GM21737 (cell line): Measurements from ENCODE around the gene YPEL4.

Source experiments
- ATAC-seq: cut with Tn5 transposase; IDR thresholded peaks from one replicate; pipeline ENCODE4 v1.9.1; 2021; ENCODE audit warnings: mild to moderate bottlenecking, moderate library complexity; ENCODE audit not compliant: unreplicated experiment

YPEL4 gene

GRCh38 chr11:57596266-57596885 is 53.3 kb downstream of the YPEL4 start:
- ATAC-seq = no peak
